ENCODE data around the gene SPATA45. TPM values are rescaled to one million over a fixed set of nuclear protein-coding genes. Genes with fewer than 3 reads are reported as not detected.

Gene SPATA45
- total RNA-seq, 4 donors from 2014 or later = not detected

- TF ChIP-seq CTCF (IDR thresholded peaks at IDR 0.05) (no peak), POLR2A (IDR thresholded peaks at IDR 0.05) (no peak)
- no peak overlapping the region for H3K27ac ChIP-seq
- H3K9me3 ChIP-seq = no peaks in the 10 kb centered on the region
- no peak for DNase-seq
- H3K36me3 ChIP-seq = no peaks in the 10 kb centered on the region
- no peaks in the 10 kb centered on the region for H3K4me1 ChIP-seq
- H3K27me3 ChIP-seq = no peaks in the 10 kb centered on the region
- no peak overlapping the region for H3K4me3 ChIP-seq (replicated peaks in 1 of 3)
- 100% methylated on average over 3 of the region's 3 CpGs for WGBS, 2 donors
- intact Hi-C loops (cut with DNase I) = no loop called here
Observed at GRCh38 chr1:212822956-212823355, 24.5 kb downstream of the SPATA45 start.

- TF ChIP-seq POLR2A (IDR thresholded peaks at IDR 0.05) (no peak), CTCF (IDR thresholded peaks at IDR 0.05) (no peak)
- no peak for DNase-seq
- intact Hi-C loops (cut with DNase I) = no loop called here
- Histone ChIP-seq H3K4me3 (replicated peaks in 1 of 3) (no peak overlapping the region), H3K9me3 (no peaks in the 10 kb centered on the region), H3K27ac (no peak overlapping the region), H3K27me3 (no peaks in the 10 kb centered on the region), H3K36me3 (no peaks in the 10 kb centered on the region), H3K4me1 (no peaks in the 10 kb centered on the region)
- WGBS, 2 donors = 69 to 76% methylated on average over 2 of the region's 2 CpGs
Observed at GRCh38 chr1:212820969-212821368, 26.5 kb downstream of the SPATA45 start.

GRCh38 chr1:212819726-212820125, 27.7 kb downstream of the SPATA45 start:
- H3K9me3 ChIP-seq = no peaks in the 10 kb centered on the region
- intact Hi-C loops (cut with DNase I) = no loop called here
- WGBS, 2 donors = 46 to 67% methylated on average over 5 of the region's 5 CpGs
- TF ChIP-seq CTCF (IDR thresholded peaks at IDR 0.05) (no peak), POLR2A (IDR thresholded peaks at IDR 0.05) (no peak)
- H3K4me3 ChIP-seq (replicated peaks in 1 of 3) = no peak overlapping the region
- H3K27me3 ChIP-seq = no peaks in the 10 kb centered on the region
- no peak overlapping the region for H3K27ac ChIP-seq
- no peaks in the 10 kb centered on the region for H3K36me3 ChIP-seq
- DNase-seq = no peak
- H3K4me1 ChIP-seq = no peaks in the 10 kb centered on the region

- WGBS, 2 donors = 82 to 91% methylated on average over 3 of the region's 3 CpGs
- intact Hi-C loops (cut with DNase I) = no loop called here
- no peaks in the 10 kb centered on the region for H3K4me1 ChIP-seq
Observed at GRCh38 chr1:212816567-212817278, 30.7 kb downstream of the SPATA45 start.

More at GRCh38 chr1:212816567-212817278, 30.7 kb downstream of the SPATA45 start:
- no peaks in the 10 kb centered on the region for H3K9me3 ChIP-seq
- H3K36me3 ChIP-seq = no peaks in the 10 kb centered on the region
- no peak for DNase-seq
- H3K27ac ChIP-seq = no peak overlapping the region
- no peak overlapping the region for H3K4me3 ChIP-seq (replicated peaks in 1 of 3)
- H3K27me3 ChIP-seq = no peaks in the 10 kb centered on the region
- TF ChIP-seq POLR2A (IDR thresholded peaks at IDR 0.05) (no peak), CTCF (IDR thresholded peaks at IDR 0.05) (no peak)
